HG03196 (cell line): ENCODE results near the gene ITGB1BP1.
"Not testable (repeated sequence)": the region's sequence is repeated elsewhere in the genome, so short reads cannot be mapped to it uniquely, and the experiment has no call there.

ENCODE experiments used
- ATAC-seq: cut with Tn5 transposase; IDR thresholded peaks from one replicate; pipeline ENCODE4 v1.9.1; 2021; ENCODE audit not compliant: unreplicated experiment

Gene ITGB1BP1

GRCh38 chr2:9401646-9402371 lies 21.5 kb downstream of the ITGB1BP1 start:
- ATAC-seq = no peak

GRCh38 chr2:9401059-9401547 lies 22.2 kb downstream of the ITGB1BP1 start:
- no peak for ATAC-seq

GRCh38 chr2:9400268-9401058 lies 22.9 kb downstream of the ITGB1BP1 start:
- ATAC-seq = no peak

GRCh38 chr2:9398881-9399780 lies 24.2 kb downstream of the ITGB1BP1 start:
- ATAC-seq = no peak

- ATAC-seq = not testable (repeated sequence)
Measured at GRCh38 chr2:9398251-9398650, 25.1 kb downstream of the ITGB1BP1 start.

- ATAC-seq = no peak
Measured at GRCh38 chr2:9397201-9397600, 26.1 kb downstream of the ITGB1BP1 start.

- no peak for ATAC-seq
Measured at GRCh38 chr2:9394816-9395215, 28.5 kb downstream of the ITGB1BP1 start.

GRCh38 chr2:9392898-9393765 lies 30.2 kb downstream of the ITGB1BP1 start:
- ATAC-seq = no peak

- ATAC-seq = no peak
Measured at GRCh38 chr2:9391961-9392720, 31.2 kb downstream of the ITGB1BP1 start.

- ATAC-seq = no peak
Measured at GRCh38 chr2:9390991-9391390, 32.3 kb downstream of the ITGB1BP1 start.

- ATAC-seq = no peak
Measured at GRCh38 chr2:9390151-9390850, 33.0 kb downstream of the ITGB1BP1 start.

GRCh38 chr2:9388950-9389911 lies 34.1 kb downstream of the ITGB1BP1 start:
- no peak for ATAC-seq

GRCh38 chr2:9388199-9388681 lies 35.1 kb downstream of the ITGB1BP1 start:
- no peak for ATAC-seq

- ATAC-seq = no peak
Measured at GRCh38 chr2:9385841-9386240, 37.5 kb downstream of the ITGB1BP1 start.

- ATAC-seq = no peak
Measured at GRCh38 chr2:9384521-9384920, 38.8 kb downstream of the ITGB1BP1 start.

GRCh38 chr2:9382604-9383235 lies 40.6 kb downstream of the ITGB1BP1 start:
- no peak for ATAC-seq
